PC-3 (cell line): ENCODE measurements around the gene SP140L.

ENCODE experiments used
- EZH2 ChIP-seq: fragments of 300-600 bp; sonication (generic); IDR thresholded peaks from one replicate; pipeline ENCODE4 v1.6.1; 2017; ENCODE audit warnings: antibody characterized with exemption, mild to moderate bottlenecking, low read length; ENCODE audit not compliant: unreplicated experiment
- EZH2phosphoT487 ChIP-seq: fragments of 300-600 bp; sonication (generic); IDR thresholded peaks from 2 replicates; pipeline ENCODE4 v1.6.1; 2018; ENCODE audit warnings: mild to moderate bottlenecking, antibody characterized with exemption, low read length, borderline replicate concordance
- TF ChIP-seq, protein P1 (sequence below): fragments of 300-600 bp; sonication (generic); conservative IDR thresholded peaks from 2 replicates; pipeline ENCODE4 v1.5.1; 2017; ENCODE audit warnings: antibody characterized with exemption, low read depth, mild to moderate bottlenecking, low read length

DNA sequence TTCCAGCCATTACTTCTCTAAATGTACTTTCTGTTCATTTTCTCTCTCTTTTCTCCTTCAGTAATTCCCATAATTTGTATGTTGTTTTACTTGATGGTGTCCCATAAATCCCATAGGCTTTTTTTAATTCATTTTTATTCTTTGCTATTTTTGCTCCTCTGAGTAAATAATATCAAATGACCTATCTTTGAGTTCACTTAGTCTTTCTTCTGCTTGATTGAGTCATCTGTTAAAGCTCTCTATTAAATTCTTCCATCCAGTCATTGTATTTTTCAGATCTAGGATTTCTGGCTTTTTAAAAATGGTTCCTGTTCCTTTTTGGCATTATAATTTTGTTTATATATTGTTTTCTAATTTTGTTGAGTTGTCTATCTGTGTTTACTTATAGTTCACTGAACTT is 102.5 kb downstream of the SP140L start:
- TF ChIP-seq, protein P1, sequence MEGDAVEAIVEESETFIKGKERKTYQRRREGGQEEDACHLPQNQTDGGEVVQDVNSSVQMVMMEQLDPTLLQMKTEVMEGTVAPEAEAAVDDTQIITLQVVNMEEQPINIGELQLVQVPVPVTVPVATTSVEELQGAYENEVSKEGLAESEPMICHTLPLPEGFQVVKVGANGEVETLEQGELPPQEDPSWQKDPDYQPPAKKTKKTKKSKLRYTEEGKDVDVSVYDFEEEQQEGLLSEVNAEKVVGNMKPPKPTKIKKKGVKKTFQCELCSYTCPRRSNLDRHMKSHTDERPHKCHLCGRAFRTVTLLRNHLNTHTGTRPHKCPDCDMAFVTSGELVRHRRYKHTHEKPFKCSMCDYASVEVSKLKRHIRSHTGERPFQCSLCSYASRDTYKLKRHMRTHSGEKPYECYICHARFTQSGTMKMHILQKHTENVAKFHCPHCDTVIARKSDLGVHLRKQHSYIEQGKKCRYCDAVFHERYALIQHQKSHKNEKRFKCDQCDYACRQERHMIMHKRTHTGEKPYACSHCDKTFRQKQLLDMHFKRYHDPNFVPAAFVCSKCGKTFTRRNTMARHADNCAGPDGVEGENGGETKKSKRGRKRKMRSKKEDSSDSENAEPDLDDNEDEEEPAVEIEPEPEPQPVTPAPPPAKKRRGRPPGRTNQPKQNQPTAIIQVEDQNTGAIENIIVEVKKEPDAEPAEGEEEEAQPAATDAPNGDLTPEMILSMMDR, result no peak
- no peak for TF ChIP-seq EZH2
- no peak for TF ChIP-seq EZH2phosphoT487
